Nucleus accumbens (tissue), 56 donors: ENCODE results near the gene PCBP2.
"Not testable (repeated sequence)": the region's sequence is repeated elsewhere in the genome, so short reads cannot be mapped to it uniquely, and the experiment has no call there.

Experiments
- DNase-seq, 56 donors: peaks; one replicate each; lab custom pipeline; 2025; lab: John Stamatoyannopoulos, UW

PCBP2 gene

DNA sequence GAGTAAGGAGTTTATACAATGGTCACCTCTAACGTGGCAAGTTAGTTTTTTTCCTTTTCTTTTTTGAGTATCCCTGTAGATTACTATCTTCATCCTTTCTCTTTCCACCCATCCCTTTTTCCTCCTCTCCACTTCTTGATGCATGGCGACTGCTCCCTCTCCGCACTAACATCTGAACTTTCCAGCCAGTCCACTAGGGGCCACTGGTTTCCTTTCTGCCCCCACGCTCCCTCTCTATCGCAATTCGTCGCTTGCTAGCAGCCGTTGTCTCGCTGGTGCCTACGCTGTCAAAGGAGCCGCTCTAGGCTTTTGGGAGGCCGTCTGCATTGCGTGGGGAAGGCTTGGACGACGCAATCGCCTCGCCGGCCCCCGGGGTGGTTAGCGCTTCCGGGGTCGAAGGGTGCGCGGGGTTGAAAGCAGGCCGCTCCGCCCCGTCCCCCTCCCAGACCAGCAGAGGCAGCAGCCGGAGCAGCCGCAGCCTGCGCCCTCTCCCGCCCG lies at the start of gene PCBP2:
TSS of gene PCBP2 (plus strand) at position 442 of the 498 bp plus-strand sequence. CDS start 2,699 bp downstream, outside the sequence.
- peak; percentile 81 to 100 (median 99) for DNase-seq

DNA sequence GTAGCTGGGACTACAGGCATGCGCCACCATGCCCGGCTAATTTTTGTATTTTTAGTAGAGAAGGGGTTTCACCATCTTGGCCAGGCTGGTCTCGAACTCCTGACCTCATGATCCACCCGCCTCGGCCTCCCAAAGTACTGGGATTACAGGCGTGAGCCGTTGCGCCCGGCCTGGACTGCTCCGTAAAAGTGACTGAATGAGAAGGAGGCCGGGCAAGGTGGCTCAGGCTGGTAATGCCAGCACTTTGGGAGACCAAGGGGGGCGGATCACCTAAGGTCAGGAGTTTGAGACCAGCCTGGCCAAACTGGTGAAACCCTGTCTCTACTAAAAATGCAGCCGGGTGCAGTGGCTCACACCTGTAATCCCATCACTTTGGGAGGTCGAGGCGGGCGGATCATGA lies 49.6 kb upstream of the PCBP2 start:
- DNase-seq, result not testable (repeated sequence)

DNA sequence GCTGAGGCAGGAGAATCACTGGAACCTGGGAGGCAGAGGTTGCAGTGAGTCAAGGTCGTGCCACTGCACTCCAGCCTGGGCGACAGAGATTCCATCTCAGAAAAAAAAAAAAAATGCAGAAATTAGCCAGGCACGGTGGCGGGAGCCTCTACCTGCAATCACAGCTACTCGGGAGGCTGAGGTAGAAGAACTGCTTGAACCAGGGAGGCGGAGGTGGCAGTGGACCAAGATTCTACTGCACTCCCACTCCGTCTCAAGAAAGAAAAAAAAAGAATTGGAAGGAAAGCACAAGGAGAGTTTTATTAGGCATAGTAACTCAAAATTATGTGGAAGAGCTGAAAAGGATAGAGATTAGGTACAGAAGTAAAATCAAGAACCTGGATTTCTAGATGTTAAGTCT lies 49.0 kb upstream of the PCBP2 start:
- no peak for DNase-seq

- no peak for DNase-seq
These were observed 41.0 kb upstream of the PCBP2 start for GRCh38 chr12:53410951-53411350.

DNA sequence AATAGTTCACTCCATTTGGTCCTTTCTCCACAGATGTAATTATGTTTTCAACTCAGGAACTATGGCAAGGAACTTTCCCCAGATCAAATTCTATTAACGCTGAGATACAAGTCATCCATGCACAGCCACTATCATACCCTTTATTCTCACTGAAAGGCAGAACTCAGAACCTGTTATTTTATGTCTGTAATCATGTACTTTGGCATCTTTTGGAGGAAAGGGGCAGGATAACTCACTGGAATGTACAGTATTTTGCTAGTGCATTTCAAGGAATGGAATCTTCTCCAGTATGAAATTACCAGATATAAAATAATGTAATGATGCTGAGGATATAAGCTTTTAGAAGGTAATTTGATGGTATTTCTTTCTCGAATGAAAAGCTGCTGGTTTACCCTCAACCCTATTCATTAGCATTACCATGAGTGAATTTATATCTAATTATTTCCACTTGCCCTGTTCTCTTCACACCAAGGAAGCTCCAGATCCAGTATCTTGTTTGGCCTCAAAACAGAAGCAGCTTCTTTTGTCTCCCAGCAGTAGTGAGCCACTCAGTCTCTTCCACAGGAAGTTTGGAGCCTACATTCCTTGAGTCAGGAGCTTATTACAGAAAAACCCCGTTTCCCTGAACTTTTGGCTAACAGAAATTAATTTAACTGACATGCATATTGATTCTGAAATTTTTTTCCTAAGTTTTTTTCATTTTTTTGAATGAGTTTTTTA lies 38.3 kb upstream of the PCBP2 start:
- no peak for DNase-seq

DNA sequence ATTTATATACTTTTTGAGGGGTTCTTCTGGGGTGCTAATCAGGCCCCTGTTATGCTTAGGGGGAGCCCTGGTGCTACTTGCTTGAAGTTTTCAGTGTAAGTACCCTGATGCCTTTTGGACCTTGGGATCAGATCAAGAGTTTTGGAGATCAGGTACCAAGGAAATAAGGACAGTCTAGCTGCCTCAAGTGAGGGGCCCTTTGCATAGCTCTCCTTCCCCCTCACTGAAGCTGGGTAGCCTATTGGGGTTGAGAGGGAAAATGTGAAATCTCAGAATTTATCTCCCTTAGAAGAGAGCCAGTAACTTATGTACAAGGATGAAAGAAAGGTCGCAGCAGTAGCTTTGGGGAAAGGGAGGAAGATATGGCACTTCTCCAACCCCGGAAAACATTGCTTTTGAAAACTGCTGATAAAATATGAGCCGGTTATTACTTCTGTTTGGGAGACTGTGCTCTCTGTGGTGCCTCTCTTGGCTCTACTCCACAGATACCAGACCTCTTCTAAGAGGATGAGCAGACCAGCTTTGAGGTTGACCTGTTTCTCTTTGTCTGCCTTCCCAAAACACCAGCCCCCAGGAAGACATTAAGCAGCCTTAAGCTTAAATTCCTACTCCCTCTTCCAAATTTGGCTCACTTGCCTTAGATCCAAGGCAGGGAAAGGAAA lies 37.0 kb upstream of the PCBP2 start:
- no peak for DNase-seq

GRCh38 chr12:53415752-53416389 lies 36.0 kb upstream of the PCBP2 start:
- not testable (repeated sequence) for DNase-seq

- DNase-seq, result not testable (repeated sequence)
These were observed 34.5 kb upstream of the PCBP2 start for GRCh38 chr12:53417291-53417816.

- no peak for DNase-seq
These were observed 33.7 kb upstream of the PCBP2 start for GRCh38 chr12:53418221-53418620.

- DNase-seq, result no peak
These were observed 32.1 kb upstream of the PCBP2 start for GRCh38 chr12:53419756-53420155.

DNA sequence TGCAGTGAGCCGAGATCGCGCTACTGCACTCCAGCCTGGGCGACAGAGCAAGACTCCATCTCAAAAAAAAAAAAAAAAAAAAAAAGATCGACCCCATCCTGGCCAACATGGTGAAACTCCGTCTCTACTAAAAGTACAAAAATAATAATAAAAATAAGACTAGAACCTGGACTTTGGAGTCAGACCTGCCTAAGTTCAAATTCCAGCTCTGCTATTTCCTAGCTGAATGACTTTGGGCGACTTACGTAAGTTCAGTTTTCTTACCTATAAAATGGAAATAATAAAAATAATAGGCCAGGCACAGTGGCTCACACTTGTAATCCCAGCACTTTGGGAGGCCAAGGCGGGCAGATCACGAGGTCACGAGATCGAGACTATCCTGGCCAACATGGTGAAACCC lies 29.7 kb upstream of the PCBP2 start:
- DNase-seq, result not testable (repeated sequence)

DNA sequence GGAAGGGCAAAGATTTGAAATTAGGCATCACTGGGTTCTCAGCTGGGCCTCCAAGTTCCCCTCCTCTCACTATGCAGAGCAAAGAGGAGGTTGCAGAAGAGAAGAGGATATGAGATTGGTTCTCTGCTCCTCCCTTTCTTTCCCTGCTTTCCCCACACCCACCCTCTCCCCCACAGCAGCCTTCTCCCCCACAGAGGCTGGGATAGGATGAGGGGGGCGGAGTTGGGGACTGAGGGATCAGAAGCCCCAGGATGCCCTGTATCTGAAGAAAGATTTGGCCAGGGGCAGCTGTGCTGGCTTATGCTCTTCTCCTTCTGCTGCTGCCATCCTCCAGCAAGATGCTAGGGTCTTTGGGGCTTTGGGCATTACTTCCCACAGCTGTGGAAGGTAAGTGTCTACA lies 28.3 kb upstream of the PCBP2 start, which contains the start of gene AMHR2:
TSS of gene AMHR2 (plus strand) at position 259 of the 400 bp plus-strand sequence. CDS start at position 339, 80 bp downstream.
- no peak for DNase-seq

DNA sequence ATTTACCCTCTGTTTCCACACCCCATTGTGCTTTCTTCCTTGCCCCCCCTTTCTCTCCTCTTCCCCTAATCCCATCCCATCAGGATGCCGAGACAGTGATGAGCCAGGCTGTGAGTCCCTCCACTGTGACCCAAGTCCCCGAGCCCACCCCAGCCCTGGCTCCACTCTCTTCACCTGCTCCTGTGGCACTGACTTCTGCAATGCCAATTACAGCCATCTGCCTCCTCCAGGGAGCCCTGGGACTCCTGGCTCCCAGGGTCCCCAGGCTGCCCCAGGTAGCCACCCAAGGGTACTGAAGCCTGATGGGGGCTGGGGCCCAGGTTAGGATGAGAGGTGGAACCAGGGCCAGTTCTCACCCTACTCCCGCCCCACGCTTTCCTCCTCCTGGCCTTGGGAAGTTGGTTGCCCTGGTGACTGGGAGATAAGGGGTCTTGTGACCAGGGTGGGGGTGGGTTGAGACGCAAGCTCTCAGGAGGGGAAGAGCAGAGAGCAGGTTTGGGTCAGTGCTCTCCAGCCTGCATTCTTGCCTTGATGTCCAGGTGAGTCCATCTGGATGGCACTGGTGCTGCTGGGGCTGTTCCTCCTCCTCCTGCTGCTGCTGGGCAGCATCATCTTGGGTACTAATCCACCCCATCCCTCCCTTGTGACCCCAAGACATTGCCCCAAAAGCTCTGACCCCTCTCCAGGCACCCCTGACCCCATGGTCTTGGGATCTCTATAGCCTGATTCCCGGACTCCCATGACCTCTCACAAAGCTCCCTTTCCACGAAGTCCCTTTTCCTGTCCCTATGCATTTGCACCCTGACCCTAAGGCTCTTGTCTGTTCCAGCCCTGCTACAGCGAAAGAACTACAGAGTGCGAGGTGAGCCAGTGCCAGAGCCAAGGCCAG lies 27.0 kb upstream of the PCBP2 start:
- no peak for DNase-seq

DNA sequence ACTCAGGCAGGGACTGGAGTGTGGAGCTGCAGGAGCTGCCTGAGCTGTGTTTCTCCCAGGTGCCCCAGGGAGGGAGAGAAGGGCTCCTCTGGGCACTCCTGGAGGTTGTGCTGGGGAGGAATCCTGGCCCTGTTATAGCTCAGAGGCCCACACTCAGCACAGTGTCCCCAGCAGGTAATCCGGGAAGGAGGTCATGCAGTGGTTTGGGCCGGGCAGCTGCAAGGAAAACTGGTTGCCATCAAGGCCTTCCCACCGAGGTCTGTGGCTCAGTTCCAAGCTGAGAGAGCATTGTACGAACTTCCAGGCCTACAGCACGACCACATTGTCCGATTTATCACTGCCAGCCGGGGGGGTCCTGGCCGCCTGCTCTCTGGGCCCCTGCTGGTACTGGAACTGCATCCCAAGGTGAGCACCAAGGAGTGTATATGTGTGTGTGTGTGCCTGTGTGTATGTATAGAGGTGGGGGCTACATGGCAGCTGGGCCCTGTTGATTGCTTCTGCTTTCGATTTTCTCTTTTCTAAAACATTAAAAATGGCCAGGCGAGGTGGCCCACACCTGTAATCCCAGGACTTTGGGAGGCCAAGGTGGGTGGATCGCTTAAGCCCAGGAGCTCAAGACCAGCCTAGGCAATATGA lies 26.3 kb upstream of the PCBP2 start:
- DNase-seq, result no peak

DNA sequence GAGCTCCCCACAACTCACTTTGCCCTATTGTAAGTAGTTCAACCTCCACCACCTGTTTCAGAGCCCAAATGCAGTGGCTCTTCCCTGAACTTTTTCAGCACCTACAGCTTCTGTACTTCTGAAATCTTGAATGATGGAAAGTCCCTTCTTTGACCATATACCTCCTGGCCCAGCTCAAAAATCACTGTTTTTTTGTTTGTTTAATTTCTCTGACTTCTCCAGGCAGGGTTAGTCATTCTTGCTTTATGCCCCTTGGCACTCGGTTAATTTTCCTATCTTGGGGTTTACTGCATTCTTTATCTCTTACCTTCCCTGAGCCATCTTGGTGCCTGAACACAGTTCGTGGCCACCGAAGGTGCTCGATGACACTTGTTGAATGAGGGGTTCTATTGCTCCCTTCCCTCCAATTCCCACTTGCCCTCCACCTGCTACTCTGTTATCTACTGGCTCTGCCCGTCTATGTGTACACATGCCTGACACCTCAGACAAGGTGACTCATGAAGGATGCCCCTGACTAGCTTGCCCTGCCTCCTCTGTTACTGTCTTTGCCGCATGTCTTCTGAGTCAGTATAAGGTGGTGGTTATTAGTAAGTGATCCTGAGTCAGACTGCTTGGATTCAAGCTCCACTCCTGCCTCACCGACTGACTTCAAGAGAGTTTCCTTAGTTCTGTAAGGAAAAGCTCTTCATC lies 23.9 kb upstream of the PCBP2 start:
- DNase-seq, result peak in 21 of 56 donors; percentile 1 to 66 (median 13)

GRCh38 chr12:53428741-53429140 lies 23.2 kb upstream of the PCBP2 start:
- no peak for DNase-seq

- no peak for DNase-seq
These were observed 21.8 kb upstream of the PCBP2 start for GRCh38 chr12:53430116-53430515.

DNA sequence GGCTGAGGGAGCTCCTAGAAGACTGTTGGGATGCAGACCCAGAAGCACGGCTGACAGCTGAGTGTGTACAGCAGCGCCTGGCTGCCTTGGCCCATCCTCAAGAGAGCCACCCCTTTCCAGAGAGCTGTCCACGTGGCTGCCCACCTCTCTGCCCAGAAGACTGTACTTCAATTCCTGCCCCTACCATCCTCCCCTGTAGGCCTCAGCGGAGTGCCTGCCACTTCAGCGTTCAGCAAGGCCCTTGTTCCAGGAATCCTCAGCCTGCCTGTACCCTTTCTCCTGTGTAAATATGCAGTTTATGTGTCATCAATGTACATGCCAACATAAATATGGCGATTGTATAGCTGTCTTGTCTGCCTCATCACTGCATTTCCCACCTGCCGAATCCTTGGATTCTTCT lies 20.7 kb upstream of the PCBP2 start:
- DNase-seq, result no peak

DNA sequence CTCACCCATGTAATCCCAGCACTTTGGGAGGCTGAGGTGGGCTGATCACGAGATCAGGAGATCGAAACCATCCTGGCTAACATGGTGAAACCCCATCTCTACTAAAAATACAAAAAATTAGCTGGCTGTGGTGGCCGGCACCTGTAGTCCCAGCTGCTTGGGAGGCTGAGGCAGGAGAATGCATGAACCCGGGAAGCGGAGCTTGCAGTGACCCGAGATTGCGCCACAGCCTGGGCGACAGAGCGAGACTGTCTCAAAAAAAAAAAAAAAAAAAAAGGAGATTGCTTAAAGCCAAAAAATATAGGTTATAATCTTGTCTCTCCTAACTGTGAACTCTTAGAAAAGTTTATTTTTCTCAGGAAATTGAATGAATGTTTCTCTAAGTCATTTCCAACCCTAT lies 16.6 kb upstream of the PCBP2 start:
- DNase-seq, result not testable (repeated sequence)
